Measurements from ENCODE around the gene GOLGA6L10.

Gene GOLGA6L10

GRCh38 chr15:82298520-82298919, 50.8 kb downstream of the GOLGA6L10 start:
- Histone ChIP-seq H3K27me3 (replicated peaks) (no peaks in the 10 kb centered on the region), H3K27ac (no peak overlapping the region), H3K36me3 (replicated peaks) (no peaks in the 10 kb centered on the region), H3K4me3 (ENCODE audit: low read depth, low read length) (no peak overlapping the region)
- no peak for DNase-seq
- TF ChIP-seq CTCF (IDR thresholded peaks at IDR 0.05; ENCODE audit: low read depth, low read length, missing control alignments): no peak
- in situ Hi-C loops (cut with HindIII; ENCODE audit: low pct_ligation_motif_present, low sequenced_read_pairs): no loop called here

- DNase-seq: no peak
- in situ Hi-C loops (cut with HindIII; ENCODE audit: low pct_ligation_motif_present, low sequenced_read_pairs): no loop called here
- Histone ChIP-seq H3K27ac (no peak overlapping the region), H3K36me3 (replicated peaks) (no peaks in the 10 kb centered on the region), H3K4me3 (ENCODE audit: low read depth, low read length) (no peak overlapping the region), H3K27me3 (replicated peaks) (no peaks in the 10 kb centered on the region)
- no peak for TF ChIP-seq CTCF (IDR thresholded peaks at IDR 0.05; ENCODE audit: low read depth, low read length, missing control alignments)
These were observed 51.2 kb downstream of the GOLGA6L10 start for GRCh38 chr15:82298032-82298431.

- no peaks in the 10 kb centered on the region for H3K27me3 ChIP-seq (replicated peaks)
- no peak overlapping the region for H3K27ac ChIP-seq
- no peak for TF ChIP-seq CTCF (IDR thresholded peaks at IDR 0.05; ENCODE audit: low read depth, low read length, missing control alignments)
- no peaks in the 10 kb centered on the region for H3K36me3 ChIP-seq (replicated peaks)
- no peak for DNase-seq
- H3K4me3 ChIP-seq (ENCODE audit: low read depth, low read length): no peak overlapping the region
- in situ Hi-C loops (cut with HindIII; ENCODE audit: low pct_ligation_motif_present, low sequenced_read_pairs): no loop called here
These were observed 51.7 kb downstream of the GOLGA6L10 start for GRCh38 chr15:82297546-82297945.

GRCh38 chr15:82294061-82294690, 55.1 kb downstream of the GOLGA6L10 start:
- H3K27me3 ChIP-seq (replicated peaks): no peaks in the 10 kb centered on the region
- no peaks in the 10 kb centered on the region for H3K36me3 ChIP-seq (replicated peaks)
- in situ Hi-C loops (cut with HindIII; ENCODE audit: low pct_ligation_motif_present, low sequenced_read_pairs): no loop called here
- no peak for DNase-seq
- TF ChIP-seq CTCF (IDR thresholded peaks at IDR 0.05; ENCODE audit: low read depth, low read length, missing control alignments): no peak
- no peak overlapping the region for H3K27ac ChIP-seq
- H3K4me3 ChIP-seq (ENCODE audit: low read depth, low read length): no peak overlapping the region

GRCh38 chr15:82292271-82292670, 57.0 kb downstream of the GOLGA6L10 start:
- no peak for DNase-seq
- H3K27me3 ChIP-seq (replicated peaks): no peaks in the 10 kb centered on the region
- in situ Hi-C loops (cut with HindIII; ENCODE audit: low pct_ligation_motif_present, low sequenced_read_pairs): no loop called here

More at GRCh38 chr15:82292271-82292670, 57.0 kb downstream of the GOLGA6L10 start:
- no peak for TF ChIP-seq CTCF (IDR thresholded peaks at IDR 0.05; ENCODE audit: low read depth, low read length, missing control alignments)
- H3K27ac ChIP-seq: no peak overlapping the region
- no peak overlapping the region for H3K4me3 ChIP-seq (ENCODE audit: low read depth, low read length)
- no peaks in the 10 kb centered on the region for H3K36me3 ChIP-seq (replicated peaks)

Measured in brain microvascular endothelial cell (primary cell).